ENCODE measurements around the gene KCNJ10.
"Not testable (repeated sequence)": the region's sequence is repeated elsewhere in the genome, so short reads cannot be mapped to it uniquely, and the experiment has no call there.

KCNJ10 gene

DNA sequence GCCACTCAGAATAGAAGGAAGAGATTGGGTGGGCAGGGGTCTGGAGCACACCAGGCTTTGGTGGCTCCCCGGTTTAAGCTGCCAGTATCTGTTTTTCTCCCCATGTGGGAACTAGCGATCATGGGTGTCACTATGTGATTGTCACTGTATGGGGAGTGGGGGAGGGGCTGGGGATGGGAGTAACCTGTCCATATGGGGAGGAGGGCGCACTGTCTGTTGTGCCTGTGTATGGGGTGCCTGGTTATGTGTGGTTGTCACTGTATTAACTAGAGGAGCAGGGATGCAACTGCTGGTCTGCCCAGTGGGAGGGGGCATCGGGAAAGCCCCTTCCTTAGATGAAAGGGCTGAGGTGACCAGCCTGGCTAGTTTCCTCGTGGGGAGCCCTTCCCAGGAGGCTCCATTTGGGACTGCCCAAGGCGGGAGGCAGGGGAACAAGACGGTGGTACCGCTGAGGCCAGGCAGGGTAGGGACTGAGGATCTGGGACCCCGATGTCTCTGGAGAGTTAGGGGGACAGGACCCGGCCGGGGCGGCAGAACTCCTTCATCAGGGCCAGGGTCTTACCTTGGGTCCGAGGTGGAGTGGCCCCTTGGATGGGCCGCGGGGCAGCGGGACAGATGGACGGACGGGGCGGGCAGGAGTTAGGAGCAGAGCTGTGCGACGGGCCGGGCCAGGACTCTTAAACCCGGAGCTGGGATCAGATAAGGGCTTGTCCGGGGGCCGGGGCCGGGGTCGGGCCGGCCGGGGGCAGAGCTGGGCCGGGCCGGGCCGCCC lies at the start of gene KCNJ10:
TSS of gene KCNJ10 (minus strand) at position 701 of the 772 bp plus-strand sequence. CDS start 27,628 bp downstream, outside the sequence.
- no peak for DNase-seq (ENCODE audit: low spot score)

DNA sequence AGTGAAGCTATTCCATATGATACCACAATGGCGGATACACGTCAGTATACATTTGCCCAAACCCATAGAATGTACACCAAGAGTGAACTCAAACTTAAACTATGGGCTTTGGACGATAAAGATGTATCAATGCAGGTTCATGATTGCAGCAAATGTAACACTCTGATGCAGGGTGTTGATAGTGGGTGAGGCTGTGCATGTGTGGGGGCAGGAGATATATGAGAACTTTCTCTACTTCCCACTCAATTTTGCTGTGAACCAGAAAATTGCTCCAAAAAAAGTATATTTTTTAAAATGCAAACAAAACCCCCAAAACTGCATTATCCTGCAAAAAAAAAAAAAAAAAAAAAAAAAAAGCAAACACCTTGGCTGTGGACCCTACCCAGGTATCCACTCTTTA lies 49.0 kb upstream of the KCNJ10 start:
- no peak for DNase-seq (ENCODE audit: low spot score)

DNA sequence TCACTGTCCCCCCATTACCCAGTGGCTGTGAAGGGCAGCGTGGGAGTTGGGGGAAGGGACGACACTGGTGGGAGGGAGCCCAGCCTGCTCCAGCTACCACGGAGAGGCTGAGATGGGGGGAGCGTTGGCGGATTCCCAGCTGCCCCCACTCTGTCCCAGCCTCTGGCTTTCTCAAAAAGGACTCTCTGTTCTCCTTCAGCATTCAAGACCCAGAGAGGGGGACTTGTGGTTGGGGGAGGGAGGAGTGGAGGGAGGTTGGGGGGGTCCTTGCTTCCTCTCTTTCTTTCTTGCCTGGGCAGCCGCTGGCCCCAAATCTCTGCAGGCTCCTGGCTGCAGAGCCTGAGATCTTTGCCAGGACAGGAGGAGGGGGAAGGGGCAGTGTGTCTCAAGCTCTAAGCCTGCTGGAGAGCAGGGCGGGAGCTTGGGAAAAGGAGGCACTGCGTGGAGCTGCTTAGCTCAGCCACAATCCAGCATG lies 47.8 kb upstream of the KCNJ10 start:
- no peak for DNase-seq (ENCODE audit: low spot score)

GRCh38 chr1:160117300-160117699 lies 47.3 kb upstream of the KCNJ10 start:
- DNase-seq (ENCODE audit: low spot score): no peak

DNA sequence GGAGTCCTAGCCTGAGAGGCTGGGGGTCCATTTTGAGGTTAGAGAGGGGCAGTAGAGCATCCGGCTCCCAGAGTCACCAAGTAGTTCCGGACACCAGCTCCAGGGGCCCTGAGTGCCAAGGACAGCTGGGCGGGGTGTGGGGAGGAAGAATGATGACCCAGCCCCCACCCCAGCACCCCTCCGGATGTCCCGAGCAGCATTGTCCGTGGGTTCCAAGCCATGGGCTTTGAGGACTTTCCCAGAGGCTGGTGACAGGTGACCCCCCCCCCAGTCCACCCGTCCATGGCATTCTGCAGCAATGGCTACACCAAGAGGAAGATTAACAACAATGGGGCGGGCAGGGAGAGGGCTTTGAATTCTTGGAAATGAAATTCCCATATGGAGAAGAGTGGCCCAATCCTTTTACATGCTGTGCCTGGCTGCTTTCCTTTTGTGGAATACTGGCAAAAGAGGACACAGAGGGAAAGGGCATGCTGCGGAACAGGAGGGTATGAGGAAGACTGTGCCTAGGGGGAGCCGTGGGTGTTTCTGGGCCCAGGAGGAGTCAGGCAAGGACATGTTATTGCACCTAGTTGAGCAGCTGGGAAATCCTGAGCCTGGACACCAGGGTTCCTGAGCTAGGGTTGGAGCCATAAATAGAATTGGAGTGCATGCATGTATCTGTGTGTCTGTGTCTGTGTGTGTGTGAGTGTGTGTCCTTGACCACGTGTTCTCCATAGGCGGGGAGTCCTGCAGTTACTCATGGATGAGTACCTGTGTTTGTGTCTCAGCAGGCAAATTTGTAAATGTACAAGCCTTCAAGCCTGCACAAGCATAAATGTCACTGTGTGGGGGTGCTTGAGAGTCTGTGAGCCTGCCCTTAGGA lies 46.6 kb upstream of the KCNJ10 start:
- no peak for DNase-seq (ENCODE audit: low spot score)

GRCh38 chr1:160115545-160116282 lies 45.8 kb upstream of the KCNJ10 start, which contains the start of gene ATP1A2:
ATP1A2 (plus strand) TSS chr1:160115759; CDS start chr1:160115862, 103 bp downstream.
- DNase-seq (ENCODE audit: low spot score): no peak

DNA sequence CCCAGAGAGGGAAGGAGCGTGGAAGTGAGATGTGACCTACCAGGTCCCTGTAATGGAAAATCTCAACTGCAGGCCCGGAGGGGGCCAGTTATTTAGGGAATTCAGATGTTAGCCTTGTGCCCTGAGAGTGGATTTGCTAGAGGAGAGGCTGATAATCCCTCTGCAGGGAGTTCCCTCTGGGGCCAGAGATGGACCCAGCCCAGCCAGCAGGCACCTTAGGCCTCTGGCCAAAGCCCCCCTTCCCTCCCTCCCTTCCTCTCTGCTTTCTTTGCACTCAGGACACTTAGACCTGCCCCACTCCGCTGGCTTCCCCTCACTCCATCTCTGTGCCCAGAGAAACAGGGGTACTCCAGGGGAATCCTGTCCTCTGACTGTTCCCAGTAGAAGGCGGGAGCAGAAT lies 44.1 kb upstream of the KCNJ10 start:
- DNase-seq (ENCODE audit: low spot score): no peak

DNA sequence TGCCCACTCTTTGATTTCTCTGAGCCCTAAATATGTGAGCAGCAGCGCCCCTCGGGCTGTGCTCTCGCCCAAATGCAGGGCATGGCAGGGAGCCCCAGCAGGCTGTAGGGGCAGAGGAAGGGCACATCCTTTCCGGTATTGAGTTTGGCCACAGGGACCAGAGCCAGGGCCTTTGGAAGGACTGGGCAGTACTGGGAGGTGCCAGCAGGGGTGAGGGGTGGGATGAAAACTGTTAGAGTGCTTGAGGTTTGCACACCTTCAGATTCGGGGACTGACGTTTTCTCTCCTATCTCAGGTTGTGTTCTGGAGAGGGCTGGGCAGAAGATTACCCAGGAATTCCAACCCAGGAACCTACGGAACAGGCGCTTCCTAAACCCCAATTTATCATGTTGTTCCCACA lies 43.4 kb upstream of the KCNJ10 start:
- no peak for DNase-seq (ENCODE audit: low spot score)

GRCh38 chr1:160112357-160112756 lies 42.4 kb upstream of the KCNJ10 start:
- no peak for DNase-seq (ENCODE audit: low spot score)

DNA sequence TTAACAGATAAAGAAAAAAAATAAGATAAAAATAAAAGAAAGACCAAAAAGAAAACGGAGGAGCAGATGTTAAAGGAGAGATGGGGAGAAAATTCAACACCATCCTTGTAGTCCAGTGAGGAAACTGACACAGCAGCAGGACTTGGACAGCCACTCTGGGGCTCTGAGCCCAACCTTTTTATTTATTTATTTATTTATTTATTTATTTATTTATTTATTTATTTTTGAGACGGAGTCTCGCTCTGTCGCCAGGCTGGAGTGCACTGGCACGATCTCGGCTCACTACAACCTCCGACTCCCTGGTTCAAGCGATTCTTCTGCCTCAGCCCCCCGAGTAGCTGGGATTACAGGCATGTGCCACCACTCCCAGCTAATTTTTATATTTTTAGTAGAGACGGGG lies 41.5 kb upstream of the KCNJ10 start:
- not testable (repeated sequence) for DNase-seq (ENCODE audit: low spot score)

- no peak for DNase-seq (ENCODE audit: low spot score)
Observed at GRCh38 chr1:160109686-160110085, 39.7 kb upstream of the KCNJ10 start.

- DNase-seq (ENCODE audit: low spot score): peak; percentile 21
Observed at GRCh38 chr1:160108888-160109662, 39.1 kb upstream of the KCNJ10 start.

DNA sequence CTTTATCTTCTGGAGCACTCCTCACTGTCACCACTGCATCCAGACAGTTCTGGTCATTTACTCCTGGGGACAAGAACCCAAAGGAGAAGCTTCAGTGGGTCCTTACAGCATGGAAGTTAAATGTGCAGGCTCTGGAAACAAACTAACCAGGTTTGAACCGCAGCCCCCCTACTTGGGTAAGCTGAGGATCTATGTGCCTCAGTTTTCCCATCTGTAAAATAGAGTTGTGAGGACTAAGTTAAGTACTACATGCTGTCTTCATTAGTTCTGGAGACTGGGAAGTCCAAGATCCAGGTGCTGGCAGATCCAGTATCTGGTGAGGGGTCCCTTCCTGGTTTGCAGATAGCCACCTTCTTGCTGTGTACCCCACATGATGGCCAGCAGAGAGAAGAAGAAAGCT lies 37.6 kb upstream of the KCNJ10 start:
- no peak for DNase-seq (ENCODE audit: low spot score)

- no peak for DNase-seq (ENCODE audit: low spot score)
Observed at GRCh38 chr1:160105155-160105554, 35.2 kb upstream of the KCNJ10 start.

DNA sequence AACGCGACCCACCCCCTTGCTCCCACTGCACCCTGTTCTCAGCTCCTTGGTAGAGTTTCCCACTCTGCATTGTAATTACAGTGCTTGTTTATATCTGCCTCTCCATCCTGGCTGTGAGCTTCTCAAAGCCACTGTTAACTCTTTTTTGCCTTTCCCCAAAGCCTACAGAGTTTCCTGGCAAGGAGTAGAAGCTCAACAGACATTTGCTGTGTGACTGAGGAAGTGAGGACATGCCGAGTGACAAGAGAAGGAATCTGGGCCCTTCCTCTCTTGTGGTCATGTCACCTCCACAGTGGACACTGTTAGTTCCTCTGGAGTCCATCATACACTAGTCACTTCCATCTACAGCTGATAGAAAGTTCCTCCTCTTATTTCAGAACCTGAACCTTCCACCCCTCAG lies 34.5 kb upstream of the KCNJ10 start:
- no peak for DNase-seq (ENCODE audit: low spot score)

DNA sequence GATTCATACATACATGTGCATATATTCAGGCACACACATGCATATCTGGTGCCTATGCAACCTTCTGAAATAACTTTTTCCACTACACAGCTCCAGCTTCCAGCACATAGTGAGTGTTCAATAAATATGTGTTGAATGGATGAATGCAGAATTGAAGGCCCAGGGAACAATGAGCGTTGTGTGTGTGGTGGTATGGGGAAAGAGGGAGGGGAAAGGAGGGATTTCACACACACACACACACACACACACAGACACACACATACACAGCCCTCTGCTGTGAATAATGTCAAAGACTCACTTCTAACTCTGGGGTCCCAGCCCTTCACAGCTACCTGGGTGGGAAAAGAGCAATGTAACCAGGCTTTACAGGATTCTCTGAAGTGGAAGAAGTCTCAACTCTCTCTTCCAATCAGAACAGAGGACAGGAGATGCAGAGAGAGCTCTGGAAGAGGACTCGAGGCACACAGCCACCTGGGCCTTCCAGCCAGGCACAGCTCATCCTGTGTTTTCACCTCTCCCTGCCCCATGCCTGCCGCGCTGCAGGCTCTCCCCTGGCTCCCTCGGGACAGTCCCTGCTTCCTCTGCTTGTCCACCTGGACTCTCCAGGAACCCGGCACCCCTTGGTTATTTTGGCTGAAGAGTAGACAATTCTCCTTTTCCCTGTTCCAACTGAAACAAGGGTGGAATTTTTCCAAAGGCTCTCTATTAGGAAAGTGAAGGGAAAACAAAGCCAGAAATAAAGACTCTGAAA lies 33.9 kb upstream of the KCNJ10 start:
- DNase-seq (ENCODE audit: low spot score): no peak

DNA sequence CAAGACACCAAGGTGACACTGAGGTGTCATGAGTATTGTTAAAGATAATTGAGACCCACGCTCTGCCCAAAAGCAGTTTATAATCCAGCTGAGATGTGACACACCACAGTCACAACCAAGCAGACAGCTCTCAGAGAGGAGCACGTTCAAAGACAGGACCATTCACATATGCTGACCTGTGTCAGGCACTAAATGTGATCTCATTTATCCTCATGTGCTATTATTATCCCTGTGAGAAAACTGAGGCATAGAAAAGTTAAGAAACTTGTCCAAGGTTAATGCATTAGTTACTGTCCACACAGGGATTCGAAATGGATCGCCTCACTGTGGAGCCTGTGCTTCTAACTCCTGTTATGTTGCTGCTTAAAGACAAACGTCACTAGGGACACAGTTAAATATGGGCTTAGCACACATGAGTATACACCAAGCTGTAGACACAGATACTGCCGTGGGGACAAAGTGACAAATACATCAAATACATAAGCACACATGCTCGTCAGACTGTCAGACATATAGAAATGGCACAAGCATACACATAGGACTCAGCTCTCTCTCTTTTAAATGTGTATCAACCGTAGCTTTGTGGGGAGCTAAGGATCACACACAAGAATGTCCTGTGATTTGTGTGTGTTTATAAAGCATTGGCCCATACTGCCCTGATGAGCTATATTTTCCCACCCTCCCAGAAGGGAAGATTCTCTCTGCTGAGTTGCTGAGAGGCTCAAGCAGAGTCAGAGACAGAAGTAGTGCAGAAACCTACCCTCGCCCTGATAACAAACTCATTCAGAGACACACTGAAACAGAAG lies 32.0 kb upstream of the KCNJ10 start:
- no peak for DNase-seq (ENCODE audit: low spot score)

- peak; percentile 50 for DNase-seq (ENCODE audit: low spot score)
Observed at GRCh38 chr1:160101037-160101716, 31.2 kb upstream of the KCNJ10 start.

GRCh38 chr1:160099716-160100375 lies 29.9 kb upstream of the KCNJ10 start:
- no peak for DNase-seq (ENCODE audit: low spot score)

All from hematopoietic multipotent progenitor cell treated with erythropoietin and hydrocortisone succinate and interleukin-3 and kit ligand, for 17 days (in vitro differentiated cells).